HepG2 (cell line): ENCODE measurements around the gene VAMP5. TPM values are rescaled to one million over a fixed set of nuclear protein-coding genes. Genes with fewer than 3 reads are reported as not detected.
A peak's percentile ranks its signal among the peaks of the same experiment; 100 is the strongest.

Experiments
- ETV5 ChIP-seq: IDR thresholded peaks from 2 replicates; pipeline ENCODE4 v1.6.1; 2018; ENCODE audit warnings: missing biosample characterization, missing genetic modification reagents, inconsistent platforms, borderline replicate concordance
- KAT2B ChIP-seq: fragments of 150-350 bp; IDR thresholded peaks from 2 replicates; pipeline ENCODE4 v1.6.1; 2014; ENCODE audit warnings: low read depth, low read length, borderline replicate concordance
- KLF9 ChIP-seq: IDR thresholded peaks from 2 replicates; pipeline ENCODE4 v1.6.1; 2016; ENCODE audit warnings: low read depth
- MIXL1 ChIP-seq: IDR thresholded peaks from 2 replicates; pipeline ENCODE4 v1.6.1; 2016
- RBFOX2 ChIP-seq: fragments of 200-400 bp; formaldehyde crosslinking; IDR thresholded peaks from 2 replicates; pipeline ENCODE4 v1.6.1; 2017; ENCODE audit warnings: low read depth, mild to moderate bottlenecking, low read length
- SP4 ChIP-seq: sonication (generic); formaldehyde crosslinking; IDR thresholded peaks from 2 replicates; pipeline ENCODE4 v1.8.1; 2023; ENCODE audit warnings: mild to moderate bottlenecking, missing genetic modification reagents
- ZNF430 ChIP-seq: sonication (generic); formaldehyde crosslinking; IDR thresholded peaks from 2 replicates; pipeline ENCODE4 v1.9.0; 2021; ENCODE audit warnings: mild to moderate bottlenecking, missing genetic modification reagents
- ZNF484 ChIP-seq: sonication (generic); formaldehyde crosslinking; IDR thresholded peaks from 2 replicates; pipeline ENCODE4 v1.5.1; 2020; ENCODE audit warnings: mild to moderate bottlenecking, low read depth, missing genetic modification reagents, borderline replicate concordance
- ZNF7 ChIP-seq: IDR thresholded peaks from 2 replicates; pipeline ENCODE4 v1.6.1; 2016; ENCODE audit warnings: missing biosample characterization, missing genetic modification reagents
- ZNF724P ChIP-seq: sonication (generic); formaldehyde crosslinking; IDR thresholded peaks from 2 replicates; pipeline ENCODE4 v1.8.0; 2022; ENCODE audit warnings: missing genetic modification reagents, borderline replicate concordance
- polyA plus RNA-seq, 8 experiments: library from polyadenylated mRNA; depleted of rRNA in 3 of 8; stranded (reverse) in 7 of 8; unstranded in 1 of 8; fragments of >200 nt; fragmentation: Illumina TruSeq in 4 of 8; extraction: Trizol in 4 of 8; gene quantifications; 2 replicates each; pipeline versions ENCODE4 v1.2.1 to v1.2.3, GENCODE V29; 2011 to 2016; ENCODE audit warnings: low read depth in 4 of 8, missing spikeins in 1 of 8, mixed read lengths in 1 of 8; ENCODE audit not compliant: insufficient read depth in 1 of 8
- total RNA-seq, 5 experiments: library from RNA; depleted of rRNA; stranded (reverse); fragments of >200 nt; fragmentation: Illumina TruSeq; extraction: Trizol; gene quantifications; 2 replicates each; pipeline ENCODE4 v1.2.3, GENCODE V29; 2016; ENCODE audit warnings: low read depth in 1 of 5
- TF ChIP-seq, protein P1 (sequence below): sonication (generic); formaldehyde crosslinking; IDR thresholded peaks from 2 replicates; pipeline ENCODE4 v1.4.0; 2020; ENCODE audit warnings: missing genetic modification reagents, borderline replicate concordance
- TF ChIP-seq, protein P2 (sequence below): sonication (generic); formaldehyde crosslinking; IDR thresholded peaks from 2 replicates; pipeline ENCODE4 v1.4.0; 2020; ENCODE audit warnings: mild to moderate bottlenecking, low read depth, missing genetic modification reagents
- TF ChIP-seq, protein P3 (sequence below): sonication (generic); formaldehyde crosslinking; conservative IDR thresholded peaks from 2 replicates; pipeline ENCODE4 v1.8.0; 2022; ENCODE audit warnings: missing genetic modification reagents
- TF ChIP-seq, protein P4 (sequence below): sonication (generic); formaldehyde crosslinking; IDR thresholded peaks from 2 replicates; pipeline ENCODE4 v1.5.0; 2020; ENCODE audit warnings: mild to moderate bottlenecking, missing genetic modification reagents, moderate library complexity
- TF ChIP-seq, protein P5 (sequence below): sonication (generic); formaldehyde crosslinking; IDR thresholded peaks from 2 replicates; pipeline ENCODE4 v1.5.0; 2020; ENCODE audit warnings: missing genetic modification reagents, mild to moderate bottlenecking, borderline replicate concordance
- TF ChIP-seq, protein P6 (sequence below): sonication (generic); formaldehyde crosslinking; IDR thresholded peaks from 2 replicates; pipeline ENCODE4 v1.8.0; 2022; ENCODE audit warnings: mild to moderate bottlenecking, missing genetic modification reagents, moderate library complexity

The VAMP5 gene
- total and polyA plus RNA-seq, 2 of the 13 experiments (the other 11 are each of a cell fraction or from before 2014, with no cell fraction given): 7.2 to 56.7 TPM

DNA sequence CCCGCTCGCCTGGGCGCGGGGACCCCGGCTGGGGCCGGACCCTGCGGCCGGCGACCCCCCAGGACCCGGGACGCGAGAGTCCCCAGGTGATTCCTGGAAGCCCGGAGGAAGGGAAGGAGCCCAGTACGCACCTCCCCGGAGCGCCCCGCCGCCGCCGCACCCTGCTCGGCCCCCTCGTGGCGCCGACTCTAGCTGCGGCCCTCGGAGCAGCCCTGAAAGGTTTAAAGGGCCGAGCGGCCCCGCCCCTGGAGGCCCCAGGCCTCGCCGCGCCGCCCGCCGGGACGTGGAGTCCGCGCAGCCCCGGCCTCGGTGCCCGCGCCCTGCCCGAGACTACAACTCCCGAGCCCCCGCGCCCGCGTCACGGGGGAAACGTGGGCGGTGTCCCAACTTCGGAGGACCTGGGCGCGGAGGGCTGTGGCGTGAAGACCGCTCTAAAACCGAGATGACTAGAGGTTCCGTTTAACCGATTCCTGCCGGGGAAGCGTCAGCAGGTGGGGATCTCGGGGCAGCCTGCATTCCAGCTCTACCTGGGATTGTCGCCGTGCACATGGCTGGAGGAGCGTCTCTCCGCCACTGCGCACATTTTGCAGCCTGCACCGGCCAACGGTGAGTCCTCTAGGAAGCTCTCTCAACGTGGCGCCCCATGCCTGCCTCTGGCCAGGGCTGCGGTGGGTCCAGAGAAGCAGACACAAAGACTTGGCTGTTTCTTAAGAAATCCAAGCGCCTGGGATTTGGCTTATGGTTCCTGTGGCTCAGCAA lies 18.4 kb downstream of the VAMP5 start, which contains the start of gene TMEM150A (continued):
- TF ChIP-seq, protein P1, sequence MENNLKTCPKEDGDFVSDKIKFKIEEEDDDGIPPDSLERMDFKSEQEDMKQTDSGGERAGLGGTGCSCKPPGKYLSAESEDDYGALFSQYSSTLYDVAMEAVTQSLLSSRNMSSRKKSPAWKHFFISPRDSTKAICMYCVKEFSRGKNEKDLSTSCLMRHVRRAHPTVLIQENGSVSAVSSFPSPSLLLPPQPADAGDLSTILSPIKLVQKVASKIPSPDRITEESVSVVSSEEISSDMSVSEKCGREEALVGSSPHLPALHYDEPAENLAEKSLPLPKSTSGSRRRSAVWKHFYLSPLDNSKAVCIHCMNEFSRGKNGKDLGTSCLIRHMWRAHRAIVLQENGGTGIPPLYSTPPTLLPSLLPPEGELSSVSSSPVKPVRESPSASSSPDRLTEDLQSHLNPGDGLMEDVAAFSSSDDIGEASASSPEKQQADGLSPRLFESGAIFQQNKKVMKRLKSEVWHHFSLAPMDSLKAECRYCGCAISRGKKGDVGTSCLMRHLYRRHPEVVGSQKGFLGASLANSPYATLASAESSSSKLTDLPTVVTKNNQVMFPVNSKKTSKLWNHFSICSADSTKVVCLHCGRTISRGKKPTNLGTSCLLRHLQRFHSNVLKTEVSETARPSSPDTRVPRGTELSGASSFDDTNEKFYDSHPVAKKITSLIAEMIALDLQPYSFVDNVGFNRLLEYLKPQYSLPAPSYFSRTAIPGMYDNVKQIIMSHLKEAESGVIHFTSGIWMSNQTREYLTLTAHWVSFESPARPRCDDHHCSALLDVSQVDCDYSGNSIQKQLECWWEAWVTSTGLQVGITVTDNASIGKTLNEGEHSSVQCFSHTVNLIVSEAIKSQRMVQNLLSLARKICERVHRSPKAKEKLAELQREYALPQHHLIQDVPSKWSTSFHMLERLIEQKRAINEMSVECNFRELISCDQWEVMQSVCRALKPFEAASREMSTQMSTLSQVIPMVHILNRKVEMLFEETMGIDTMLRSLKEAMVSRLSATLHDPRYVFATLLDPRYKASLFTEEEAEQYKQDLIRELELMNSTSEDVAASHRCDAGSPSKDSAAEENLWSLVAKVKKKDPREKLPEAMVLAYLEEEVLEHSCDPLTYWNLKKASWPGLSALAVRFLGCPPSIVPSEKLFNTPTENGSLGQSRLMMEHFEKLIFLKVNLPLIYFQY (CRISPR knock-in tag): no peak; the same call in 1 of the 2 replicates
- TF ChIP-seq, protein P2, sequence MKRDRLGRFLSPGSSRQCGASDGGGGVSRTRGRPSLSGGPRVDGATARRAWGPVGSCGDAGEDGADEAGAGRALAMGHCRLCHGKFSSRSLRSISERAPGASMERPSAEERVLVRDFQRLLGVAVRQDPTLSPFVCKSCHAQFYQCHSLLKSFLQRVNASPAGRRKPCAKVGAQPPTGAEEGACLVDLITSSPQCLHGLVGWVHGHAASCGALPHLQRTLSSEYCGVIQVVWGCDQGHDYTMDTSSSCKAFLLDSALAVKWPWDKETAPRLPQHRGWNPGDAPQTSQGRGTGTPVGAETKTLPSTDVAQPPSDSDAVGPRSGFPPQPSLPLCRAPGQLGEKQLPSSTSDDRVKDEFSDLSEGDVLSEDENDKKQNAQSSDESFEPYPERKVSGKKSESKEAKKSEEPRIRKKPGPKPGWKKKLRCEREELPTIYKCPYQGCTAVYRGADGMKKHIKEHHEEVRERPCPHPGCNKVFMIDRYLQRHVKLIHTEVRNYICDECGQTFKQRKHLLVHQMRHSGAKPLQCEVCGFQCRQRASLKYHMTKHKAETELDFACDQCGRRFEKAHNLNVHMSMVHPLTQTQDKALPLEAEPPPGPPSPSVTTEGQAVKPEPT (CRISPR knock-in tag): no peak
- TF ChIP-seq ZNF430 (CRISPR knock-in tag) (peak; percentile 22; the same call in 1 of the 2 replicates), ZNF724P (CRISPR knock-in tag) (no peak), ETV5 (CRISPR knock-in tag) (0 out of 2 replicates have a peak, but pooled peaks have one; percentile 8), ZNF7 (CRISPR knock-in tag) (no peak), SP4 (CRISPR knock-in tag) (peak; percentile 81), MIXL1 (CRISPR knock-in tag) (no peak), KAT2B (no peak), RBFOX2 (peak; percentile 98), ZNF484 (CRISPR knock-in tag) (no peak), KLF9 (CRISPR knock-in tag) (no peak)
- TF ChIP-seq, protein P3, sequence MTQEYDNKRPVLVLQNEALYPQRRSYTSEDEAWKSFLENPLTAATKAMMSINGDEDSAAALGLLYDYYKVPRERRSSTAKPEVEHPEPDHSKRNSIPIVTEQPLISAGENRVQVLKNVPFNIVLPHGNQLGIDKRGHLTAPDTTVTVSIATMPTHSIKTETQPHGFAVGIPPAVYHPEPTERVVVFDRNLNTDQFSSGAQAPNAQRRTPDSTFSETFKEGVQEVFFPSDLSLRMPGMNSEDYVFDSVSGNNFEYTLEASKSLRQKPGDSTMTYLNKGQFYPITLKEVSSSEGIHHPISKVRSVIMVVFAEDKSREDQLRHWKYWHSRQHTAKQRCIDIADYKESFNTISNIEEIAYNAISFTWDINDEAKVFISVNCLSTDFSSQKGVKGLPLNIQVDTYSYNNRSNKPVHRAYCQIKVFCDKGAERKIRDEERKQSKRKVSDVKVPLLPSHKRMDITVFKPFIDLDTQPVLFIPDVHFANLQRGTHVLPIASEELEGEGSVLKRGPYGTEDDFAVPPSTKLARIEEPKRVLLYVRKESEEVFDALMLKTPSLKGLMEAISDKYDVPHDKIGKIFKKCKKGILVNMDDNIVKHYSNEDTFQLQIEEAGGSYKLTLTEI: no peak
- TF ChIP-seq, protein P4, sequence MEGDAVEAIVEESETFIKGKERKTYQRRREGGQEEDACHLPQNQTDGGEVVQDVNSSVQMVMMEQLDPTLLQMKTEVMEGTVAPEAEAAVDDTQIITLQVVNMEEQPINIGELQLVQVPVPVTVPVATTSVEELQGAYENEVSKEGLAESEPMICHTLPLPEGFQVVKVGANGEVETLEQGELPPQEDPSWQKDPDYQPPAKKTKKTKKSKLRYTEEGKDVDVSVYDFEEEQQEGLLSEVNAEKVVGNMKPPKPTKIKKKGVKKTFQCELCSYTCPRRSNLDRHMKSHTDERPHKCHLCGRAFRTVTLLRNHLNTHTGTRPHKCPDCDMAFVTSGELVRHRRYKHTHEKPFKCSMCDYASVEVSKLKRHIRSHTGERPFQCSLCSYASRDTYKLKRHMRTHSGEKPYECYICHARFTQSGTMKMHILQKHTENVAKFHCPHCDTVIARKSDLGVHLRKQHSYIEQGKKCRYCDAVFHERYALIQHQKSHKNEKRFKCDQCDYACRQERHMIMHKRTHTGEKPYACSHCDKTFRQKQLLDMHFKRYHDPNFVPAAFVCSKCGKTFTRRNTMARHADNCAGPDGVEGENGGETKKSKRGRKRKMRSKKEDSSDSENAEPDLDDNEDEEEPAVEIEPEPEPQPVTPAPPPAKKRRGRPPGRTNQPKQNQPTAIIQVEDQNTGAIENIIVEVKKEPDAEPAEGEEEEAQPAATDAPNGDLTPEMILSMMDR (CRISPR knock-in tag): peak; percentile 46
- TF ChIP-seq, protein P5, sequence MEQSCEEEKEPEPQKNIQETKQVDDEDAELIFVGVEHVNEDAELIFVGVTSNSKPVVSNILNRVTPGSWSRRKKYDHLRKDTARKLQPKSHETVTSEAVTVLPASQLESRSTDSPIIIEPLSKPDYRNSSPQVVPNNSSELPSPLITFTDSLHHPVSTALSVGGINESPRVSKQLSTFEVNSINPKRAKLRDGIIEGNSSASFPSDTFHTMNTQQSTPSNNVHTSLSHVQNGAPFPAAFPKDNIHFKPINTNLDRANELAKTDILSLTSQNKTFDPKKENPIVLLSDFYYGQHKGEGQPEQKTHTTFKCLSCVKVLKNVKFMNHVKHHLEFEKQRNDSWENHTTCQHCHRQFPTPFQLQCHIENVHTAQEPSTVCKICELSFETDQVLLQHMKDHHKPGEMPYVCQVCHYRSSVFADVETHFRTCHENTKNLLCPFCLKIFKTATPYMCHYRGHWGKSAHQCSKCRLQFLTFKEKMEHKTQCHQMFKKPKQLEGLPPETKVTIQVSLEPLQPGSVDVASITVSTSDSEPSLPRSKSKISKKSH: peak; percentile 83; the same call in 1 of the 2 replicates
- TF ChIP-seq, protein P6, sequence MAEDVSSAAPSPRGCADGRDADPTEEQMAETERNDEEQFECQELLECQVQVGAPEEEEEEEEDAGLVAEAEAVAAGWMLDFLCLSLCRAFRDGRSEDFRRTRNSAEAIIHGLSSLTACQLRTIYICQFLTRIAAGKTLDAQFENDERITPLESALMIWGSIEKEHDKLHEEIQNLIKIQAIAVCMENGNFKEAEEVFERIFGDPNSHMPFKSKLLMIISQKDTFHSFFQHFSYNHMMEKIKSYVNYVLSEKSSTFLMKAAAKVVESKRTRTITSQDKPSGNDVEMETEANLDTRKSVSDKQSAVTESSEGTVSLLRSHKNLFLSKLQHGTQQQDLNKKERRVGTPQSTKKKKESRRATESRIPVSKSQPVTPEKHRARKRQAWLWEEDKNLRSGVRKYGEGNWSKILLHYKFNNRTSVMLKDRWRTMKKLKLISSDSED (CRISPR knock-in tag): no peak
